Measurements from ENCODE around the gene LY9.

DNA sequence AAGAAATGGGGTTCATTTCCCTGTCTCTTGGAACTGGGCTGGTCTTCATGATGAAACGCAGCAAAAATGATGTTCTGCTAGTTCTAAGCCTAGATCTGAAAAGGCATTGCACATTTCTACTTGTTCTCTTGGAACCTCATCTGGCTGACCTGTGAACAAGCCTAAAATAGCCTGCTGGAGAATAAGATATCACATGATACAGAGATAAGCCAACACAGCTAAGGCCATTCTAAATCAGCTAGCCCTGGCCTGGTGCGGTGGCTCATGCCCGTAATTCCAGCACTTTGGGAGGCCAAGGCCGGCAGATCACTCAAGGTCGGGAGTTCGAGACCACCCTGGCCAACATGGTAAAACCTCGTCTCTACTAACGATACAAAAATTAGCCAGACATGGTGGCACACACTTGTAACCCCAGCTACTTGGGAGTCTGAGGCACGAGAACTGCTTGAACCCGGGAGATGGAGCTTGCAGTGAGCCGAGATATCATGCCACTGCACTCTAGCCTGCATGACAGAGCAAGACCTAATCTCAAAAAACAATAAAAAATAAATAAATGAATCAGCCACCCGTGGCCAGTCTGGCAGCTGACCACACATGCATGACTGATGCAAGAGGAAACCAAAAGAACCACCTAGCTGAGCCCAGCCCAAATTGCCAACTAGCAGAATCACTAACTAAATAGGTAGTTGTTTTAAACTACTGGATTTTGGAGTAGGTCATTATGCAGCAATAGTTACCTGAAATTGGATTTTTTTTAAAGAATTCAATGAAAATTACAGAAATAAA lies 48.7 kb downstream of the LY9 start:
- TF ChIP-seq, protein P1, sequence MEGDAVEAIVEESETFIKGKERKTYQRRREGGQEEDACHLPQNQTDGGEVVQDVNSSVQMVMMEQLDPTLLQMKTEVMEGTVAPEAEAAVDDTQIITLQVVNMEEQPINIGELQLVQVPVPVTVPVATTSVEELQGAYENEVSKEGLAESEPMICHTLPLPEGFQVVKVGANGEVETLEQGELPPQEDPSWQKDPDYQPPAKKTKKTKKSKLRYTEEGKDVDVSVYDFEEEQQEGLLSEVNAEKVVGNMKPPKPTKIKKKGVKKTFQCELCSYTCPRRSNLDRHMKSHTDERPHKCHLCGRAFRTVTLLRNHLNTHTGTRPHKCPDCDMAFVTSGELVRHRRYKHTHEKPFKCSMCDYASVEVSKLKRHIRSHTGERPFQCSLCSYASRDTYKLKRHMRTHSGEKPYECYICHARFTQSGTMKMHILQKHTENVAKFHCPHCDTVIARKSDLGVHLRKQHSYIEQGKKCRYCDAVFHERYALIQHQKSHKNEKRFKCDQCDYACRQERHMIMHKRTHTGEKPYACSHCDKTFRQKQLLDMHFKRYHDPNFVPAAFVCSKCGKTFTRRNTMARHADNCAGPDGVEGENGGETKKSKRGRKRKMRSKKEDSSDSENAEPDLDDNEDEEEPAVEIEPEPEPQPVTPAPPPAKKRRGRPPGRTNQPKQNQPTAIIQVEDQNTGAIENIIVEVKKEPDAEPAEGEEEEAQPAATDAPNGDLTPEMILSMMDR (conservative IDR thresholded peaks at IDR 0.05), result no peak
- TF ChIP-seq EZH2 (IDR thresholded peaks at IDR 0.05; ENCODE audit: low read depth), result no peak
